Neuronal stem cell (in vitro differentiated cells): ENCODE measurements around the gene SLAMF7.

Source experiments
- DNase-seq: peaks from one replicate; pipeline ENCODE4 v3.0.0-alpha.2; 2013; ENCODE audit warnings: low spot score
- H2AFZ ChIP-seq: one replicate; pipeline ENCODE4 v1.6.1; 2013; ENCODE audit warnings: mild to moderate bottlenecking, low read length, inconsistent platforms
- H2AK5ac ChIP-seq: 2 replicates; pipeline ENCODE4 v1.6.1; 2013; ENCODE audit warnings: low read depth, mild to moderate bottlenecking, inconsistent platforms, low read length, moderate library complexity, mixed read lengths
- H2BK120ac ChIP-seq: 2 replicates; pipeline ENCODE4 v1.6.1; 2013; ENCODE audit warnings: low read depth, mild to moderate bottlenecking, inconsistent platforms, low read length, moderate library complexity, mixed read lengths
- H2BK12ac ChIP-seq: one replicate; pipeline ENCODE4 v1.6.1; 2013; ENCODE audit warnings: low read length, inconsistent platforms
- H2BK15ac ChIP-seq: 2 replicates; pipeline ENCODE4 v1.6.1; 2013; ENCODE audit warnings: mild to moderate bottlenecking, low read length, inconsistent platforms, mixed read lengths
- H2BK5ac ChIP-seq: one replicate; pipeline ENCODE4 v1.6.1; 2013; ENCODE audit warnings: inconsistent platforms, mild to moderate bottlenecking, low read length, moderate library complexity
- H3K14ac ChIP-seq: one replicate; pipeline ENCODE4 v1.6.1; 2013; ENCODE audit warnings: low read length, inconsistent platforms
- H3K18ac ChIP-seq: 2 replicates; pipeline ENCODE4 v1.6.1; 2013; ENCODE audit warnings: low read length, inconsistent platforms
- H3K23ac ChIP-seq: 2 replicates; pipeline ENCODE4 v1.6.1; 2013; ENCODE audit warnings: low read depth, mild to moderate bottlenecking, mixed read lengths, low read length, inconsistent platforms; ENCODE audit not compliant: poor library complexity
- H3K27ac ChIP-seq: replicated peaks from 3 replicates; pipeline ENCODE4 v1.5.1; 2013; ENCODE audit warnings: low read length, inconsistent platforms
- H3K27me3 ChIP-seq, 3 experiments: 2 replicates each; pipeline ENCODE4 v1.6.1; 2013; ENCODE audit warnings: low read length in 3 of 3, mild to moderate bottlenecking in 2 of 3, inconsistent platforms in 1 of 3, low read depth in 1 of 3, mixed read lengths in 1 of 3, moderate library complexity in 1 of 3; ENCODE audit not compliant: control insufficient read depth in 3 of 3, insufficient read depth in 3 of 3
- H3K36me3 ChIP-seq, 2 donors: replicated peaks in 1 of 2; 2 replicates each; pipeline ENCODE4 v1.6.1; 2013; ENCODE audit warnings: low read length in 2 of 2; ENCODE audit not compliant: control insufficient read depth in 2 of 2, insufficient read depth in 2 of 2
- H3K4ac ChIP-seq: 2 replicates; pipeline ENCODE4 v1.6.1; 2013; ENCODE audit warnings: inconsistent platforms, mild to moderate bottlenecking, low read length, moderate library complexity
- H3K4me1 ChIP-seq, 2 donors: 1 replicate in 1 of 2; 2 replicates in 1 of 2; pipeline ENCODE4 v1.6.1; 2013; ENCODE audit warnings: low read length in 2 of 2, low read depth in 1 of 2; ENCODE audit not compliant: control insufficient read depth in 2 of 2, insufficient read depth in 1 of 2
- H3K4me2 ChIP-seq: one replicate; pipeline ENCODE4 v1.6.1; 2013; ENCODE audit warnings: mild to moderate bottlenecking, low read length, inconsistent platforms; ENCODE audit not compliant: insufficient read depth, poor library complexity, severe bottlenecking
- H3K4me3 ChIP-seq, 2 donors: 2 replicates each; pipeline ENCODE4 v1.5.1; 2013; ENCODE audit warnings: low read length in 2 of 2, mild to moderate bottlenecking in 2 of 2, inconsistent platforms in 1 of 2, moderate library complexity in 1 of 2
- H3K79me1 ChIP-seq: one replicate; pipeline ENCODE4 v1.6.1; 2013; ENCODE audit warnings: low read depth, mild to moderate bottlenecking, inconsistent platforms, low read length, moderate library complexity
- H3K9ac ChIP-seq: one replicate; pipeline ENCODE4 v1.6.1; 2013; ENCODE audit warnings: mild to moderate bottlenecking, low read depth, low read length, inconsistent platforms; ENCODE audit not compliant: poor library complexity
- H3K9me3 ChIP-seq, 2 donors: replicated peaks in 1 of 2; 2 replicates each; pipeline versions ENCODE3 to v1.6.1; 2013; ENCODE audit warnings: low read length in 2 of 2, mild to moderate bottlenecking in 2 of 2, inconsistent platforms in 1 of 2, low read depth in 1 of 2, mixed read lengths in 1 of 2, moderate library complexity in 1 of 2; ENCODE audit not compliant: control insufficient read depth in 2 of 2, insufficient read depth in 1 of 2
- H4K8ac ChIP-seq: one replicate; pipeline ENCODE4 v1.6.1; 2013; ENCODE audit warnings: low read depth, mild to moderate bottlenecking, inconsistent platforms, low read length, moderate library complexity
- H4K91ac ChIP-seq: one replicate; pipeline ENCODE4 v1.6.1; 2013; ENCODE audit warnings: low read length, low read depth, mild to moderate bottlenecking, inconsistent platforms; ENCODE audit not compliant: poor library complexity
- WGBS, 2 donors: extraction: QIAGEN DNeasy Blood & Tissue Kit; methylation state at CpG; one replicate each; pipeline ENCODE4 v1.1.7; 2013; ENCODE audit warnings: missing lambda C conversion rate in 2 of 2, mixed read lengths in 1 of 2; ENCODE audit not compliant: insufficient read length in 2 of 2, insufficient replicate concordance in 1 of 2; ENCODE audit errors: extremely low coverage in 2 of 2; 5-methylcytosine and 5-hydroxymethylcytosine counted together

The SLAMF7 gene

DNA sequence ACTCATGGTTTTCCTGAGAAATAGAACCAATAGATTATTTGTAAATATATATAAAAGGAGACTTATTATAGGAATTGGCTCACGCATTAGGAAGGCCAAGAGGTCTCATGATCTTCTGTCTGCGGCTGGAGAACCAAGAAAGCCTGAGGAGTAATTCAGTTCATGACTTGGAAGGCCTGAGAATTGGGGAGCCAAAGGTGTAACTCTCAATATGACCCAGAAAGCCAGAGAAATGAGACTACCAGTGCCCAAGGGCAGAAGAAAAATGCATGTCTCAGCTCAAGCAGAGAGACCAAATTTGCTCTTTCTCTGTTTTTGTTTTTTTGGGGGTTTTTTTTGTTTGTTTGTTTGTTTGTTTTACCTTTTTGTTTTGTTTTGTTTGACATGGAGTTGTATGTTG is 19.5 kb downstream of the SLAMF7 start:
- H3K4me3 ChIP-seq: no peak overlapping the region
- no CpG with 5 or more reads among the region's 2 CpGs for WGBS, 2 donors

DNA sequence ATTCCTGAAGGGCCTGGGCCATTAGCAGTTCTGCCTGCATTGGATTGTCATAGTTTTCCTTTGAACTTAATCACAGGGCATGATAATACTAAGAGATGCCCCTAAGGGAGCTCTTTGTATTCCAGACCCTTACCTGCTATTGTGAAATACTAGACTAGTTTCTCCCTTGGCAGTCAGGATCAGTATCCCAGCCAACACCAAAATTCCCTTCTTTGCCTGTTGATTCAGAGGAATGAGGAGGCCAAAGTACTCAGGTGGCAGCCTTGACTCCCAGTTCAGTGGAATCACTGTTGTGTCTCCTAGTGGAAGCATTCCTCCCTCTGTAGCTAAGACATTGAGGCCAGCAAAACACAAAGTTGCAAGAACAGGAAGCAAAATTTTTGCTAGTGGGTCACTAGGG is 20.7 kb downstream of the SLAMF7 start:
- Histone ChIP-seq H3K79me1 (no peaks in the 10 kb centered on the region), H3K4me2 (no peak overlapping the region), H2AFZ (no peak overlapping the region), H2BK120ac (no peak overlapping the region), H3K27me3 (no peaks in the 10 kb centered on the region), H3K4me1 (no peaks in the 10 kb centered on the region), H2AK5ac (no peak overlapping the region), H3K4ac (no peak overlapping the region), H2BK15ac (no peak overlapping the region), H4K8ac (no peak overlapping the region), H3K14ac (no peak overlapping the region), H3K4me3 (no peak overlapping the region), H3K9ac (no peak overlapping the region), H3K36me3 (no peaks in the 10 kb centered on the region), H3K23ac (no peak overlapping the region), H3K18ac (no peak overlapping the region), H2BK5ac (no peak overlapping the region), H4K91ac (no peak overlapping the region), H3K9me3 (no peaks in the 10 kb centered on the region), H2BK12ac (no peak overlapping the region), H3K27ac (no peak overlapping the region)
- no peak for DNase-seq

More for the DNA sequence above, 19.5 kb downstream of the SLAMF7 start:
- Histone ChIP-seq H2AFZ (no peak overlapping the region), H2BK5ac (no peak overlapping the region), H3K79me1 (no peaks in the 10 kb centered on the region), H2BK12ac (no peak overlapping the region), H3K36me3 (no peaks in the 10 kb centered on the region), H2BK120ac (no peak overlapping the region), H3K9me3 (no peaks in the 10 kb centered on the region), H4K8ac (no peak overlapping the region), H2AK5ac (no peak overlapping the region), H3K27ac (no peak overlapping the region), H3K14ac (no peak overlapping the region), H3K18ac (no peak overlapping the region), H3K9ac (no peak overlapping the region), H3K4me1 (no peaks in the 10 kb centered on the region), H3K4me2 (no peak overlapping the region), H2BK15ac (no peak overlapping the region), H3K4ac (no peak overlapping the region), H4K91ac (no peak overlapping the region), H3K27me3 (no peaks in the 10 kb centered on the region), H3K23ac (no peak overlapping the region)
- DNase-seq: no peak

DNA sequence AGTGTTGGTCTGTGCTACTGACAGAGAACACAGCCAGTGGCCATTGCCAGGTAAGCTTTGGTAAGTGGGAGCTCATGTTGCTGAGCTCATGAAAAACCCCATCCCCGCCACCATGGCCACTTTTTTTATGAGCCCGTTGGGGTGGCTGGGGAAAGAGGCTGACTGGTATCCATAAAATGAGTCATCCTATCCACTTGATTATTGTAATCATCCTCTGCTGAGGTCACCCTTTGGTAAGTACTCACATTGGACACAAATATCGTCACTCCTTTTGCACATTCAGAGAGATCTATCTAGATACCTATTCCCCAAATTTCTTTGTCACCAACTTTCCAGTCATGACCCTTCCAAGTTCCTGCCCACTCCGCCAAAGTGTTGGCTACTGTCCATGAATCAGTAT is 22.0 kb downstream of the SLAMF7 start:
- H2AFZ ChIP-seq: no peak overlapping the region
- H3K14ac ChIP-seq: no peak overlapping the region
- no peak overlapping the region for H4K91ac ChIP-seq
- H3K4me2 ChIP-seq: no peak overlapping the region
- H2BK5ac ChIP-seq: no peak overlapping the region
- no peaks in the 10 kb centered on the region for H3K36me3 ChIP-seq
- H2BK12ac ChIP-seq: no peak overlapping the region
- H3K79me1 ChIP-seq: no peaks in the 10 kb centered on the region
- no peak overlapping the region for H3K23ac ChIP-seq
- no peak overlapping the region for H3K18ac ChIP-seq
- no peak overlapping the region for H3K27ac ChIP-seq
- H3K27me3 ChIP-seq: no peaks in the 10 kb centered on the region
- H3K4me1 ChIP-seq: no peaks in the 10 kb centered on the region
- H3K9me3 ChIP-seq: no peaks in the 10 kb centered on the region
- WGBS, 2 donors: no CpG with 5 or more reads among the region's 4 CpGs
- no peak overlapping the region for H3K9ac ChIP-seq
- no peak overlapping the region for H2BK15ac ChIP-seq
- no peak overlapping the region for H3K4me3 ChIP-seq
- H2AK5ac ChIP-seq: no peak overlapping the region
- H4K8ac ChIP-seq: no peak overlapping the region
- H2BK120ac ChIP-seq: no peak overlapping the region
- DNase-seq: no peak
- H3K4ac ChIP-seq: no peak overlapping the region

DNA sequence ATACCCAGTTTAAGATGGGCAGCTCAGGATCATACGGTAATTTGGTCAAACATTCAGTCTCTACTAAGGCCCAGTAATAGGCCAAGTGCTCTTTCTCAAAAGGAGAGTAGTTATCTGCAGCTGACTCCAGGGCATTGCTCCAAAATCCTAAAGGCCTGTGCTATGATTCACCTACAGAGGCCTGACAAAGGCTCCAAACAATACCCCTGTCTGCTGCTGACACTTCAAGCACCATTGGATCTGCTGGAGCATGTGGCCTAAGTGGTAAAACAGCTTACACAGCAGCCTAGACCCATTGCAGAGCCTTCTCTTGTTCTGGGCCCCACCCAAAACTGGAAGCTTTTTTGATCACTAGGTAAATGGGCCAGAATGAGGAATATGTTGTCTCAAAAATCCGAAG is 22.8 kb downstream of the SLAMF7 start:
- WGBS, 2 donors: no CpG with 5 or more reads among the region's 2 CpGs

More for the DNA sequence above, 22.8 kb downstream of the SLAMF7 start:
- H2BK5ac ChIP-seq: no peak overlapping the region
- no peak overlapping the region for H3K18ac ChIP-seq
- no peak overlapping the region for H2AK5ac ChIP-seq
- no peaks in the 10 kb centered on the region for H3K9me3 ChIP-seq
- no peak overlapping the region for H2BK12ac ChIP-seq
- H3K4ac ChIP-seq: no peak overlapping the region
- no peak overlapping the region for H3K14ac ChIP-seq
- no peaks in the 10 kb centered on the region for H3K4me1 ChIP-seq
- no peak overlapping the region for H2BK120ac ChIP-seq
- no peak overlapping the region for H2AFZ ChIP-seq
- no peak overlapping the region for H3K27ac ChIP-seq
- H3K36me3 ChIP-seq: no peaks in the 10 kb centered on the region
- H2BK15ac ChIP-seq: no peak overlapping the region
- H4K91ac ChIP-seq: no peak overlapping the region
- H3K23ac ChIP-seq: no peak overlapping the region
- H3K4me2 ChIP-seq: no peak overlapping the region
- H3K9ac ChIP-seq: no peak overlapping the region
- H3K4me3 ChIP-seq: no peak overlapping the region
- H3K27me3 ChIP-seq: no peaks in the 10 kb centered on the region
- DNase-seq: no peak
- no peaks in the 10 kb centered on the region for H3K79me1 ChIP-seq
- H4K8ac ChIP-seq: no peak overlapping the region
